Muscle layer of duodenum (tissue), 2 donors: ENCODE measurements around the gene EML6.

Experiments used
- H3K27ac ChIP-seq: one replicate; pipeline ENCODE4 v1.7.0; 2013; ENCODE audit warnings: mild to moderate bottlenecking, low read length
- H3K27me3 ChIP-seq: one replicate; pipeline ENCODE4 v1.7.0; 2013; ENCODE audit warnings: low read depth, mild to moderate bottlenecking, control low read depth, low read length
- H3K36me3 ChIP-seq, 2 donors: one replicate each; pipeline ENCODE4 v1.7.0; 2013; ENCODE audit warnings: low read length in 2 of 2, control low read depth in 1 of 2, mild to moderate bottlenecking in 1 of 2; ENCODE audit not compliant: insufficient read depth in 2 of 2, control insufficient read depth in 1 of 2
- H3K4me1 ChIP-seq, 2 donors: one replicate each; pipeline ENCODE4 v1.7.0; 2013; ENCODE audit warnings: low read length in 2 of 2, mild to moderate bottlenecking in 2 of 2, control low read depth in 1 of 2, moderate library complexity in 1 of 2; ENCODE audit not compliant: insufficient read depth in 2 of 2, control insufficient read depth in 1 of 2
- H3K4me3 ChIP-seq, 2 donors: one replicate each; pipeline ENCODE4 v1.7.0; 2013; ENCODE audit warnings: low read length in 2 of 2, low read depth in 1 of 2, mild to moderate bottlenecking in 1 of 2
- H3K9me3 ChIP-seq, 2 donors: one replicate each; pipeline ENCODE4 v1.7.0; 2013; ENCODE audit warnings: low read length in 2 of 2, control low read depth in 1 of 2, mild to moderate bottlenecking in 1 of 2; ENCODE audit not compliant: control insufficient read depth in 1 of 2
- donor health status: healthy.

The EML6 gene

GRCh38 chr2:54806975-54807374, 83.5 kb downstream of the EML6 start:
- Histone ChIP-seq H3K4me3 (no peak overlapping the region), H3K4me1 (no peaks in the 10 kb centered on the region), H3K27ac (no peak overlapping the region), H3K36me3 (no peaks in the 10 kb centered on the region), H3K27me3 (no peaks in the 10 kb centered on the region), H3K9me3 (peaks cover 0 to 5% of the 10 kb centered on the region in 2 donors)

- no peak overlapping the region for H3K4me3 ChIP-seq
- no peak overlapping the region for H3K27ac ChIP-seq
- peaks cover 0 to 5% of the 10 kb centered on the region in 2 donors for H3K9me3 ChIP-seq
- no peaks in the 10 kb centered on the region for H3K4me1 ChIP-seq
- no peaks in the 10 kb centered on the region for H3K36me3 ChIP-seq
- no peaks in the 10 kb centered on the region for H3K27me3 ChIP-seq
Observed at GRCh38 chr2:54808661-54809060, 85.2 kb downstream of the EML6 start.

GRCh38 chr2:54809819-54810218, 86.4 kb downstream of the EML6 start:
- no peak overlapping the region for H3K4me3 ChIP-seq
- no peak overlapping the region for H3K27ac ChIP-seq
- no peaks in the 10 kb centered on the region for H3K4me1 ChIP-seq
- no peaks in the 10 kb centered on the region for H3K36me3 ChIP-seq
- H3K9me3 ChIP-seq = peaks cover 0 to 3% of the 10 kb centered on the region in 2 donors
- no peaks in the 10 kb centered on the region for H3K27me3 ChIP-seq

GRCh38 chr2:54810246-54810645, 86.8 kb downstream of the EML6 start:
- Histone ChIP-seq H3K9me3 (no peaks in the 10 kb centered on the region), H3K36me3 (no peaks in the 10 kb centered on the region), H3K27me3 (no peaks in the 10 kb centered on the region), H3K4me3 (no peak overlapping the region), H3K4me1 (no peaks in the 10 kb centered on the region), H3K27ac (no peak overlapping the region)

GRCh38 chr2:54813584-54813983, 90.1 kb downstream of the EML6 start:
- Histone ChIP-seq H3K4me1 (no peaks in the 10 kb centered on the region), H3K4me3 (no peak overlapping the region), H3K36me3 (no peaks in the 10 kb centered on the region), H3K9me3 (no peaks in the 10 kb centered on the region), H3K27ac (no peak overlapping the region), H3K27me3 (no peaks in the 10 kb centered on the region)

- Histone ChIP-seq H3K27me3 (no peaks in the 10 kb centered on the region), H3K36me3 (no peaks in the 10 kb centered on the region), H3K9me3 (no peaks in the 10 kb centered on the region), H3K4me1 (no peaks in the 10 kb centered on the region), H3K4me3 (no peak overlapping the region), H3K27ac (no peak overlapping the region)
Observed at GRCh38 chr2:54814389-54815147, 91.1 kb downstream of the EML6 start.

- Histone ChIP-seq H3K4me1 (no peaks in the 10 kb centered on the region), H3K36me3 (no peaks in the 10 kb centered on the region), H3K4me3 (no peak overlapping the region)
Observed at GRCh38 chr2:54815148-54815539, 91.7 kb downstream of the EML6 start.

GRCh38 chr2:54818226-54818625, 94.8 kb downstream of the EML6 start:
- Histone ChIP-seq H3K4me1 (no peaks in the 10 kb centered on the region), H3K9me3 (no peaks in the 10 kb centered on the region), H3K27me3 (no peaks in the 10 kb centered on the region), H3K27ac (no peak overlapping the region), H3K36me3 (no peaks in the 10 kb centered on the region), H3K4me3 (no peak overlapping the region)

More at GRCh38 chr2:54815148-54815539, 91.7 kb downstream of the EML6 start:
- H3K27me3 ChIP-seq = no peaks in the 10 kb centered on the region
- H3K9me3 ChIP-seq = no peaks in the 10 kb centered on the region
- no peak overlapping the region for H3K27ac ChIP-seq

GRCh38 chr2:54820558-54820957, 97.1 kb downstream of the EML6 start:
- no peaks in the 10 kb centered on the region for H3K36me3 ChIP-seq

GRCh38 chr2:54824567-54824966, 101.1 kb downstream of the EML6 start:
- Histone ChIP-seq H3K27me3 (no peaks in the 10 kb centered on the region), H3K27ac (no peak overlapping the region), H3K9me3 (no peaks in the 10 kb centered on the region), H3K4me1 (no peaks in the 10 kb centered on the region), H3K4me3 (no peak overlapping the region), H3K36me3 (no peaks in the 10 kb centered on the region)

More at GRCh38 chr2:54820558-54820957, 97.1 kb downstream of the EML6 start:
- Histone ChIP-seq H3K27me3 (no peaks in the 10 kb centered on the region), H3K4me1 (no peaks in the 10 kb centered on the region), H3K4me3 (no peak overlapping the region), H3K27ac (no peak overlapping the region), H3K9me3 (no peaks in the 10 kb centered on the region)

- Histone ChIP-seq H3K4me1 (no peaks in the 10 kb centered on the region), H3K4me3 (no peak overlapping the region), H3K36me3 (no peaks in the 10 kb centered on the region), H3K27ac (no peak overlapping the region), H3K9me3 (no peaks in the 10 kb centered on the region), H3K27me3 (no peaks in the 10 kb centered on the region)
Observed at GRCh38 chr2:54830546-54830945, 107.1 kb downstream of the EML6 start.

- no peaks in the 10 kb centered on the region for H3K9me3 ChIP-seq
- H3K36me3 ChIP-seq = no peaks in the 10 kb centered on the region
- H3K27me3 ChIP-seq = no peaks in the 10 kb centered on the region
- H3K4me3 ChIP-seq = no peak overlapping the region
- H3K27ac ChIP-seq = no peak overlapping the region
- H3K4me1 ChIP-seq = no peaks in the 10 kb centered on the region
Observed at GRCh38 chr2:54831480-54831879, 108.0 kb downstream of the EML6 start.
